ENCODE measurements around the gene TBC1D5. TPM values are rescaled to one million over a fixed set of nuclear protein-coding genes. Genes with fewer than 3 reads are reported as not detected.
"Not testable (repeated sequence)": the region's sequence is repeated elsewhere in the genome, so short reads cannot be mapped to it uniquely, and the experiment has no call there.

The TBC1D5 gene
- polyA plus RNA-seq, 2 of the 4 experiments (the other 2 are of a cell fraction) = 36.7 to 72.2 TPM

GRCh38 chr3:17535274-17535673, 207.2 kb downstream of the TBC1D5 start:
- ChIA-PET CTCF (no interaction called here), POLR2A (no interaction called here)
- no peaks in the 10 kb centered on the region for H3K9me3 ChIP-seq
- H3K4me3 ChIP-seq = no peak overlapping the region
- H3K4me1 ChIP-seq = no peaks in the 10 kb centered on the region
- DNase-seq (ENCODE audit: low read depth in 1 of 2, low spot score in 1 of 2) (no peak), FAIRE-seq (no peak), ATAC-seq (no peak)
- WGBS (ENCODE audit: missing lambda C conversion rate) = 94% methylated on average over 2 of the region's 2 CpGs
- no peak overlapping the region for H3K4me2 ChIP-seq
- no peak for TF ChIP-seq POLR2A (IDR thresholded peaks at IDR 0.05; ENCODE audit: low read length)
- TF ChIP-seq SMC3 (IDR thresholded peaks at IDR 0.05) = no peak
- no peak for TF ChIP-seq RNF2 (IDR thresholded peaks at IDR 0.05; ENCODE audit: borderline replicate concordance, low read depth)
- TF ChIP-seq EHMT2 (IDR thresholded peaks at IDR 0.05; ENCODE audit: low read depth) = no peak
- no peak for TF ChIP-seq KDM5A (IDR thresholded peaks at IDR 0.05)
- no peak for TF ChIP-seq BCL3 (IDR thresholded peaks at IDR 0.05)
- no peak for TF ChIP-seq EHF (CRISPR knock-in tag; IDR thresholded peaks at IDR 0.05)
- TF ChIP-seq HDAC2 (IDR thresholded peaks at IDR 0.05) = no peak
- no peak for TF ChIP-seq SREBF2 (IDR thresholded peaks at IDR 0.05)
- no peak for TF ChIP-seq CTCF (IDR thresholded peaks at IDR 0.05)
- TF ChIP-seq HOXB13 (CRISPR knock-in tag; IDR thresholded peaks at IDR 0.05; ENCODE audit: low read depth) = no peak
- no peak for TF ChIP-seq MYC (IDR thresholded peaks at IDR 0.05; ENCODE audit: borderline replicate concordance, low read length)
- no peak for TF ChIP-seq EP300 (IDR thresholded peaks at IDR 0.05)
- TF ChIP-seq JUN (IDR thresholded peaks at IDR 0.05) = no peak
- no peak for TF ChIP-seq CBX8 (IDR thresholded peaks at IDR 0.05)
- no peak overlapping the region for H3K27ac ChIP-seq

- POLR2A ChIA-PET; H3K4me2 ChIP-seq; ATAC-seq; H3K27ac ChIP-seq; H3K4me3 ChIP-seq; CTCF ChIA-PET; DNase-seq (ENCODE audit: low read depth in 1 of 2, low spot score in 1 of 2); FAIRE-seq; H3K4me1 ChIP-seq; H3K9me3 ChIP-seq: not testable (repeated sequence)
- 91% methylated on average over 3 of the region's 4 CpGs for WGBS (ENCODE audit: missing lambda C conversion rate)
Observed at GRCh38 chr3:17532446-17532845, 210.0 kb downstream of the TBC1D5 start.

- DNase-seq (ENCODE audit: low read depth in 1 of 2, low spot score in 1 of 2) = no peak
- no peak for FAIRE-seq
- Histone ChIP-seq H3K9me3 (no peaks in the 10 kb centered on the region), H3K4me1 (no peaks in the 10 kb centered on the region), H3K27ac (no peak overlapping the region), H3K4me2 (no peak overlapping the region), H3K4me3 (no peak overlapping the region)
- no peak for TF ChIP-seq REST (IDR thresholded peaks at IDR 0.05)
- no peak for TF ChIP-seq JUNB (IDR thresholded peaks at IDR 0.05)
- no peak for TF ChIP-seq HDAC2 (IDR thresholded peaks at IDR 0.05)
- TF ChIP-seq USF2 (IDR thresholded peaks at IDR 0.05) = no peak
- no peak for TF ChIP-seq GATA3 (IDR thresholded peaks at IDR 0.05; ENCODE audit: borderline replicate concordance)
- no peak for TF ChIP-seq SREBF2 (IDR thresholded peaks at IDR 0.05)
- no peak for TF ChIP-seq HOXB5 (CRISPR knock-in tag; IDR thresholded peaks at IDR 0.05)
- TF ChIP-seq MYC (IDR thresholded peaks at IDR 0.05; ENCODE audit: borderline replicate concordance, low read length) = no peak
- no peak for TF ChIP-seq HOXB13 (CRISPR knock-in tag; IDR thresholded peaks at IDR 0.05; ENCODE audit: low read depth)
- TF ChIP-seq ZFP36 (IDR thresholded peaks at IDR 0.05; ENCODE audit: borderline replicate concordance, partially characterized antibody) = no peak
- TF ChIP-seq ESRRA (IDR thresholded peaks at IDR 0.05; ENCODE audit: borderline replicate concordance, low read length) = no peak
- WGBS (ENCODE audit: missing lambda C conversion rate) = 90% methylated on average over 11 of the region's 11 CpGs
- CTCF ChIA-PET = interaction anchor here (0.6 kb wide), 1 partner anchor 14 kb away, joined by 3 read pairs; no protein-coding TSS in a partner anchor
- POLR2A ChIA-PET = no interaction called here
- no peak for ATAC-seq
Observed at GRCh38 chr3:17529677-17530076, 212.8 kb downstream of the TBC1D5 start.

Data from A549 (cell line).